ENCODE data around the gene FPR2. TPM values are rescaled to one million over a fixed set of nuclear protein-coding genes. Genes with fewer than 3 reads are reported as not detected.

Gene FPR2
- total RNA-seq, 4 donors from 2014 or later, result not detected

DNA sequence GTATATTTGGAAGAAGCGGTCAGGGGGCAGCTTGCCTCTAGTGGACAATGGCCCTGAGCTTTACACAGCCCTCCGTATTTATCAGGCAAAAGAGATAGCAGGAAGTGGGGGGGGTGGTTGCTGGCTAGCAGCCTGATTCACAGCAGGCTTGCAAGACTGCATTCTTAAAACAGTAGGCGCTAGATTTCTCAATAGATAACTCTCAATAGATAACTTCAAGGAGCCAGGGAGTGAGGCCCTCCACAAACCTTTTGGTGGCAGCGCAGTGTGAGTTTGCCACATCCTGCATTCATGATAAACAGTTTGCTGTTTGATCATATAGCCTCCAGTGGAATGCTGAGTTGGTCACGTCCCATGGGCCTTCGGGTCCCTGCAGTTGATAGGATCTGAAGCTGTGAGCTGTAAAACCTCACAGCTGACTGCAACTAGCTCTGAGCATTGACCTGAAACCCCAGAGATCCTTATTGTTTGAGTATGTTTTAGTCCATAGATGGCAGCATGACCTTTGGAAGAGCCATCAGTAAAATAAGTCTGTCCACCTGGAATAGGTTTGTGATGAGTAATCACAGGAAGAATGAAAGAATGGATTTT is 46.2 kb downstream of the FPR2 start:
- no peaks in the 10 kb centered on the region for H3K36me3 ChIP-seq
- no peak for TF ChIP-seq POLR2A (IDR thresholded peaks at IDR 0.05)
- TF ChIP-seq POLR2AphosphoS5 (IDR thresholded peaks at IDR 0.05), result no peak
- TF ChIP-seq EP300 (IDR thresholded peaks at IDR 0.05; ENCODE audit: low read depth), result no peak
- TF ChIP-seq, protein P1, sequence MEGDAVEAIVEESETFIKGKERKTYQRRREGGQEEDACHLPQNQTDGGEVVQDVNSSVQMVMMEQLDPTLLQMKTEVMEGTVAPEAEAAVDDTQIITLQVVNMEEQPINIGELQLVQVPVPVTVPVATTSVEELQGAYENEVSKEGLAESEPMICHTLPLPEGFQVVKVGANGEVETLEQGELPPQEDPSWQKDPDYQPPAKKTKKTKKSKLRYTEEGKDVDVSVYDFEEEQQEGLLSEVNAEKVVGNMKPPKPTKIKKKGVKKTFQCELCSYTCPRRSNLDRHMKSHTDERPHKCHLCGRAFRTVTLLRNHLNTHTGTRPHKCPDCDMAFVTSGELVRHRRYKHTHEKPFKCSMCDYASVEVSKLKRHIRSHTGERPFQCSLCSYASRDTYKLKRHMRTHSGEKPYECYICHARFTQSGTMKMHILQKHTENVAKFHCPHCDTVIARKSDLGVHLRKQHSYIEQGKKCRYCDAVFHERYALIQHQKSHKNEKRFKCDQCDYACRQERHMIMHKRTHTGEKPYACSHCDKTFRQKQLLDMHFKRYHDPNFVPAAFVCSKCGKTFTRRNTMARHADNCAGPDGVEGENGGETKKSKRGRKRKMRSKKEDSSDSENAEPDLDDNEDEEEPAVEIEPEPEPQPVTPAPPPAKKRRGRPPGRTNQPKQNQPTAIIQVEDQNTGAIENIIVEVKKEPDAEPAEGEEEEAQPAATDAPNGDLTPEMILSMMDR (IDR thresholded peaks at IDR 0.05), result no peak
- no peaks in the 10 kb centered on the region for H3K27me3 ChIP-seq
- H3K4me1 ChIP-seq, result no peaks in the 10 kb centered on the region
- H3K27ac ChIP-seq, result no peak overlapping the region
- peak; percentile 29 for DNase-seq
- 63 to 69% methylated on average over 3 to 6 of the region's 6 CpGs for WGBS, 2 donors (ENCODE audit: low coverage in 1 of 2)
- H3K4me3 ChIP-seq, result no peak overlapping the region
- in situ Hi-C loops (cut with MboI; ENCODE audit: low pct_ligation_motif_present in 1 of 4, low pct_unique_long_range_greater_than_20kb in 1 of 4, low sequenced_read_pairs in 3 of 4) (no loop called here), intact Hi-C loops (cut with DNase I; ENCODE audit: low total_unique reads) (no loop called here)
- no peaks in the 10 kb centered on the region for H3K9me3 ChIP-seq

DNA sequence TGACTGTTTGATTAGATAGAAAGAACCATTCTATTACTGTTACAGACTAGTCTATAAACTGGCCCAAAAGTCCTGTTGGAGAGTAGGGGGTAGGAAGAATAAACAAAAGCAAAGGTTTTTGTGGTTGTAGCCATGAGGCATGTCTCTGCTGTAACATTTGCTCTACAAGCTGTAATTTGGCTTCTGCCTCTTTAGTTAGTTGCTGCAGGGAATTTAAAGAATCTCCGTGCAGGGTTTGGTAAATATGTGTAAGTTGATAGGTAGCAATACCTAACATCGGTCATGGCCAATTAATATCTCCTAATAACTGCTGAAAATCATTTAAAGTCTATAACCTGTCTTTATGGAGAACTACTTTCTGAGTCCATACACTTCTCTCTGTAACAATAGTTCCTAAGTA is 46.9 kb downstream of the FPR2 start:
- H3K4me3 ChIP-seq, result no peak overlapping the region
- 86 to 89% methylated on average over 2 of the region's 2 CpGs for WGBS, 2 donors (ENCODE audit: low coverage in 1 of 2)
- H3K27ac ChIP-seq, result no peak overlapping the region
- no peaks in the 10 kb centered on the region for H3K27me3 ChIP-seq
- no peaks in the 10 kb centered on the region for H3K4me1 ChIP-seq
- H3K9me3 ChIP-seq, result no peaks in the 10 kb centered on the region
- no peak for DNase-seq
- intact Hi-C loops (cut with DNase I; ENCODE audit: low total_unique reads) (no loop called here), in situ Hi-C loops (cut with MboI; ENCODE audit: low pct_ligation_motif_present in 1 of 4, low pct_unique_long_range_greater_than_20kb in 1 of 4, low sequenced_read_pairs in 3 of 4) (no loop called here)
- TF ChIP-seq EP300 (IDR thresholded peaks at IDR 0.05; ENCODE audit: low read depth), result no peak
- TF ChIP-seq, protein P1 (IDR thresholded peaks at IDR 0.05), result no peak
- no peak for TF ChIP-seq POLR2AphosphoS5 (IDR thresholded peaks at IDR 0.05)
- TF ChIP-seq POLR2A (IDR thresholded peaks at IDR 0.05), result no peak
- H3K36me3 ChIP-seq, result no peaks in the 10 kb centered on the region

DNA sequence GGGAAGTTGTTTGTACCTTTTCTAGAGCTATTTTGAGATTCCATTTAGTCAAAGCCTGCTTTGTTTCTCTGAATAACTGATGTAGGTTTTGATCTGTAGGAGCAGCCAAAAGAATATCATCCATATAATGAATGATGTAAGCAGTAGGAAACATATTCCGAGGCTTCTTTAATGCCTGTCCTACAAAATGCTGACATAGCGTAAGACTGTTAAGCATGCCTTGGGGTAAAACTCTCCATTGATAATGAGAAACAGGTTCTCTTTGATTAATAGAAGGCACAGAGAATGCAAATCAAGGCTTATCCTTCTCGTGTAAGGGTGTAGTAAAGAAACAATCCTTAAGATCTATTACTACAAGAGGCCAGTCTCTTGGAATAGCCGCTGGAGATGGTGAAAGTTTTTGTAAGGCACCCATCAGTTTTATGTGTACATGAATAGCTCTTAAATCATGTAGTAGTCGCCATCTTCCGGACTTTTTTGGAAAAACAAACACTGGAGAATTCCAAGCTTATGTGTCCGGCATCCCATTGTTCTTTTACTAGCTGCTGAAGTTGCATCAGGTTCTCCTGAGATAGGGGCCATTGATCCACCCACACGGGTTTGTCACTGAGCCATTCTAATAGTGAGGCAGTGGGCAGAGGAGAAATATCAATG is 47.5 kb downstream of the FPR2 start:
- no peak for DNase-seq
- intact Hi-C loops (cut with DNase I; ENCODE audit: low total_unique reads), result no loop called here
- in situ Hi-C loops (cut with MboI; ENCODE audit: low pct_ligation_motif_present in 1 of 4, low pct_unique_long_range_greater_than_20kb in 1 of 4, low sequenced_read_pairs in 3 of 4), result no loop called here
- Histone ChIP-seq H3K27me3 (no peaks in the 10 kb centered on the region), H3K27ac (no peak overlapping the region), H3K36me3 (no peaks in the 10 kb centered on the region), H3K4me3 (no peak overlapping the region), H3K4me1 (no peaks in the 10 kb centered on the region), H3K9me3 (no peaks in the 10 kb centered on the region)
- TF ChIP-seq, protein P1 (IDR thresholded peaks at IDR 0.05), result no peak
- TF ChIP-seq POLR2AphosphoS5 (IDR thresholded peaks at IDR 0.05) (no peak), POLR2A (IDR thresholded peaks at IDR 0.05) (no peak), EP300 (IDR thresholded peaks at IDR 0.05; ENCODE audit: low read depth) (no peak)
- 74 to 76% methylated on average over 7 to 8 of the region's 8 CpGs for WGBS, 2 donors (ENCODE audit: low coverage in 1 of 2)

DNA sequence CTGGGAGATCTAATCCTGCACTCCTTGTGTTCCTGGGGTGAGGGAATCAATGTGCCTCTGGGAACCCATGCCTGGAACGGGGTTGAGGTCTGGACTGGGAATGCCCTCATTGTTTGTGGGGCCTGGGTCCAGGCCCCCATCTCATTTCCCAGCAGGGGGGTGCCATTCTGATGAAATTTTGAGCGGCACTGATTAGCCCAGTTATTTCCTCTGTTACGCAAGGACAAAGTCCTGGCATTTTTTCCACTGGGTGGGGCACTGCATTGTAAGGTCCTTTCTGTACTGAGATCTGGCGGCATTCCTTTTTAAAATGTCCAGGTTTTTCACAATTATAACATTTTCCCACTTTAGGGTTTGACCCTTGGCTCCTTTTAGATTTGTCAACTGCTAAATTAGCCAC is 48.8 kb downstream of the FPR2 start:
- H3K4me3 ChIP-seq, result no peak overlapping the region
- no peaks in the 10 kb centered on the region for H3K4me1 ChIP-seq
- no peaks in the 10 kb centered on the region for H3K9me3 ChIP-seq
- intact Hi-C loops (cut with DNase I; ENCODE audit: low total_unique reads), result no loop called here
- in situ Hi-C loops (cut with MboI; ENCODE audit: low pct_ligation_motif_present in 1 of 4, low pct_unique_long_range_greater_than_20kb in 1 of 4, low sequenced_read_pairs in 3 of 4), result no loop called here
- TF ChIP-seq EP300 (IDR thresholded peaks at IDR 0.05; ENCODE audit: low read depth), result no peak
- TF ChIP-seq, protein P1 (IDR thresholded peaks at IDR 0.05), result no peak
- TF ChIP-seq POLR2A (IDR thresholded peaks at IDR 0.05), result no peak
- TF ChIP-seq POLR2AphosphoS5 (IDR thresholded peaks at IDR 0.05), result no peak
- H3K27ac ChIP-seq, result no peak overlapping the region
- no peak for DNase-seq
- whole genome bisulfite sequencing, 2 donors (ENCODE audit: low coverage in 1 of 2), result 68 to 80% methylated on average over 1 to 4 of the region's 4 CpGs
- no peaks in the 10 kb centered on the region for H3K36me3 ChIP-seq
- H3K27me3 ChIP-seq, result no peaks in the 10 kb centered on the region
